B cell (primary cell): ENCODE data around the gene CAMKK2. TPM values are rescaled to one million over a fixed set of nuclear protein-coding genes. Genes with fewer than 3 reads are reported as not detected.
"Not testable (repeated sequence)": the region's sequence is repeated elsewhere in the genome, so short reads cannot be mapped to it uniquely, and the experiment has no call there.

Experiments
- ATAC-seq: fragments of 200-7000 bp; cut with Tn5 transposase; one replicate; pipeline ENCODE4 v1.10.0; 2021; ENCODE audit warnings: low read depth, mild to moderate bottlenecking, moderate number of reproducible peaks, moderate library complexity
- CTCF ChIA-PET: fragments of 350-600 bp; sonication (Branson Sonifier 250); formaldehyde crosslinking; loops from one replicate; lab custom pipeline; 2021; ENCODE audit warnings: antibody characterized with exemption, inconsistent platforms; lab: Charles Lee
- POLR2A ChIA-PET: fragments of 350-600 bp; sonication (Branson Sonifier 250); formaldehyde crosslinking; loops from one replicate; lab custom pipeline; 2021; ENCODE audit warnings: antibody characterized with exemption; lab: Charles Lee
- DNase-seq: peaks from one replicate; pipeline ENCODE4 v3.0.0; 2013
- H2AFZ ChIP-seq: 2 replicates; pipeline ENCODE4 v1.6.1; 2012; ENCODE audit warnings: mild to moderate bottlenecking, low read depth, low read length; ENCODE audit not compliant: insufficient read depth, poor library complexity, severe bottlenecking
- H3K27ac ChIP-seq, 2 donors: 1 replicate in 1 of 2; 2 replicates in 1 of 2; pipeline ENCODE4 v1.5.1; 2012 to 2013; ENCODE audit warnings: low read length in 2 of 2, mild to moderate bottlenecking in 2 of 2, moderate library complexity in 1 of 2
- H3K27me3 ChIP-seq, 4 experiments: fragments of 200-600 bp in 1 of 4; sonication (generic) in 1 of 4; replicated peaks in 1 of 4; 1 replicate in 2 of 4; 2 replicates in 2 of 4; pipeline versions ENCODE4 v1.6.1 to v1.7.0; 2013 to 2016; ENCODE audit warnings: low read length in 3 of 4, mild to moderate bottlenecking in 2 of 4, mixed read lengths in 1 of 4, moderate library complexity in 1 of 4; ENCODE audit not compliant: insufficient read depth in 4 of 4, control insufficient read depth in 3 of 4; ENCODE audit errors: control extremely low read depth in 1 of 4
- H3K36me3 ChIP-seq, 2 experiments: replicated peaks in 1 of 2; 1 replicate in 1 of 2; 2 replicates in 1 of 2; pipeline versions ENCODE4 v1.6.1 to v1.7.1; 2013; ENCODE audit warnings: low read length in 1 of 2; ENCODE audit not compliant: insufficient read depth in 2 of 2, control insufficient read depth in 1 of 2; ENCODE audit errors: control extremely low read depth in 1 of 2, extremely low read depth in 1 of 2
- H3K4me1 ChIP-seq, 2 donors: fragments of 200-600 bp in 1 of 2; sonication (generic) in 1 of 2; 1 replicate in 1 of 2; 2 replicates in 1 of 2; pipeline versions ENCODE4 v1.5.1 to v1.6.1; 2013 to 2017; ENCODE audit warnings: low read length in 2 of 2; ENCODE audit not compliant: control insufficient read depth in 2 of 2, insufficient read depth in 2 of 2
- H3K4me2 ChIP-seq: replicated peaks from 2 replicates; pipeline ENCODE3; 2012; ENCODE audit warnings: mild to moderate bottlenecking, low read depth, low read length; ENCODE audit not compliant: poor library complexity, severe bottlenecking
- H3K4me3 ChIP-seq, 5 experiments: fragments of 200-600 bp in 1 of 5; sonication (generic) in 1 of 5; 1 replicate in 3 of 5; 2 replicates in 2 of 5; pipeline versions ENCODE4 v1.5.1 to v1.7.0; 2011 to 2016; ENCODE audit warnings: low read length in 4 of 5, mild to moderate bottlenecking in 4 of 5, low read depth in 2 of 5, control low read depth in 1 of 5, moderate library complexity in 1 of 5; ENCODE audit not compliant: insufficient read depth in 1 of 5; ENCODE audit errors: control extremely low read depth in 1 of 5, extremely low read depth in 1 of 5
- H3K79me2 ChIP-seq: fragments of 200-600 bp; sonication (generic); one replicate; pipeline ENCODE4 v1.6.0; 2016; ENCODE audit warnings: low read length; ENCODE audit not compliant: control insufficient read depth, insufficient read depth
- H3K9ac ChIP-seq: fragments of 200-600 bp; sonication (generic); 2 replicates; pipeline ENCODE4 v1.6.1; 2017; ENCODE audit warnings: mild to moderate bottlenecking, low read length, moderate library complexity
- H3K9me3 ChIP-seq, 3 donors: one replicate each; pipeline versions ENCODE4 v1.6.1 to v1.7.1; 2013; ENCODE audit warnings: low read length in 2 of 3; ENCODE audit not compliant: control insufficient read depth in 2 of 3, insufficient read depth in 1 of 3; ENCODE audit errors: control extremely low read depth in 1 of 3
- H4K20me1 ChIP-seq: 2 replicates; pipeline ENCODE4 v1.6.0; 2012; ENCODE audit warnings: mild to moderate bottlenecking, low read length; ENCODE audit not compliant: insufficient read depth, control insufficient read depth, poor library complexity, severe bottlenecking
- H3K27ac Mint-ChIP-seq: one replicate; pipeline ENCODE4 v1.8.0; 2021; ENCODE audit warnings: mixed read lengths
- H3K27me3 Mint-ChIP-seq: one replicate; pipeline ENCODE4 v1.8.0; 2021; ENCODE audit warnings: mixed read lengths
- H3K4me1 Mint-ChIP-seq: one replicate; pipeline ENCODE4 v1.8.0; 2021; ENCODE audit warnings: mixed read lengths
- H3K4me3 Mint-ChIP-seq: one replicate; pipeline ENCODE4 v1.8.0; 2021; ENCODE audit warnings: mixed read lengths
- H3K9me3 Mint-ChIP-seq: one replicate; pipeline ENCODE4 v1.8.0; 2022; ENCODE audit warnings: mixed read lengths; ENCODE audit not compliant: insufficient read depth
- EZH2 ChIP-seq: IDR thresholded peaks from 2 replicates; pipeline ENCODE4 v1.6.1; 2012; ENCODE audit warnings: borderline replicate concordance, low read depth, mild to moderate bottlenecking, moderate library complexity, low read length; ENCODE audit not compliant: insufficient read depth, poor library complexity, severe bottlenecking
- WGBS: methylation state at CpG from one replicate; pipeline ENCODE4 v1.1.5; 2013; ENCODE audit warnings: missing lambda C conversion rate; ENCODE audit not compliant: insufficient coverage; 5-methylcytosine and 5-hydroxymethylcytosine counted together
- intact Hi-C: fragments of 100-400 bp; cut with micrococcal nuclease; formaldehyde crosslinking; loops from one replicate; pipeline ENCODE4 v1.10.0; 2022
- polyA plus RNA-seq: library from polyadenylated mRNA; depleted of rRNA; stranded (reverse); fragments of >200 nt; gene quantifications from 2 replicates; pipeline ENCODE4 v1.2.3, GENCODE V29; 2012
- total RNA-seq, 2 donors: library from RNA; stranded (reverse); fragments of 120-200 nt in 1 of 2; gene quantifications; 1 replicate in 1 of 2; 2 replicates in 1 of 2; pipeline versions ENCODE4 v1.2.3 to v1.2.4, GENCODE V29; 2013 to 2022
- TF ChIP-seq, protein P1 (sequence below): fragments of 200-600 bp; IDR thresholded peaks from one replicate; pipeline ENCODE4 v1.8.0; 2022; ENCODE audit warnings: antibody characterized with exemption, mild to moderate bottlenecking

The CAMKK2 gene
- total and polyA plus RNA-seq, 2 donors (not counting 1 experiment from before 2014, with no cell fraction given): 9.7 to 17.1 TPM

DNA sequence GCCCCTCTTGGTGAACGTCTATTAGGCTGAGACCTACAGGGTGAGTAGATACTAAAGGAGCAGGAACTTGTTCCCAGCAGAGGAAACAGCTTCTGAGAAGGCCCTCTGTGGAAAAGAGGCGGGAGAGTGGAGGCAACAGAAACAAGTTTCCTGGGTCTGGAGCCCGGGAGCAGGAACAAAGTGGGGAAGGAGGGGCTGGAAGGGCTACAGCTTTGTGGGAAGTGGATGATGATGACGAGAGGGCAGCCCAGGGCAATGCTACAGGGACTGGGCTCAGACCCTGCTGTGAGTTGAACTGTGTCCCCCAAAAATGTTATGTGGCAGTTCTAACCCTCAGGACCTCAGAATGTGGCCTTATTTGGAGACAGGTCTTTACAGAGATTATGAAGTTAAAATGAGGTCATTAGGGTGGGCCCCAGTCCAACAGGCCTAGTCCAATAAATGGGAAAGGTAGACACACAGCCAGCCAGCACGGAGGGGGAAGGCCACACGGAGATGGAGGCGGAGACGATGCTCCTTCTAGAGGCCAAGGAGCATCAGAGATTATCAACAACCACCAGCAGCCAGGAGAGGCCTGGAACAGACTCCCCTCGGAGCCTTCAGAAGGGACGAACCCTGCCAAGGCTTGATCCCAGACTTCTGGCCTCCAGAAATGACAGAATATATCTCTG lies 14.3 kb downstream of the CAMKK2 start:
- TF ChIP-seq, protein P1, sequence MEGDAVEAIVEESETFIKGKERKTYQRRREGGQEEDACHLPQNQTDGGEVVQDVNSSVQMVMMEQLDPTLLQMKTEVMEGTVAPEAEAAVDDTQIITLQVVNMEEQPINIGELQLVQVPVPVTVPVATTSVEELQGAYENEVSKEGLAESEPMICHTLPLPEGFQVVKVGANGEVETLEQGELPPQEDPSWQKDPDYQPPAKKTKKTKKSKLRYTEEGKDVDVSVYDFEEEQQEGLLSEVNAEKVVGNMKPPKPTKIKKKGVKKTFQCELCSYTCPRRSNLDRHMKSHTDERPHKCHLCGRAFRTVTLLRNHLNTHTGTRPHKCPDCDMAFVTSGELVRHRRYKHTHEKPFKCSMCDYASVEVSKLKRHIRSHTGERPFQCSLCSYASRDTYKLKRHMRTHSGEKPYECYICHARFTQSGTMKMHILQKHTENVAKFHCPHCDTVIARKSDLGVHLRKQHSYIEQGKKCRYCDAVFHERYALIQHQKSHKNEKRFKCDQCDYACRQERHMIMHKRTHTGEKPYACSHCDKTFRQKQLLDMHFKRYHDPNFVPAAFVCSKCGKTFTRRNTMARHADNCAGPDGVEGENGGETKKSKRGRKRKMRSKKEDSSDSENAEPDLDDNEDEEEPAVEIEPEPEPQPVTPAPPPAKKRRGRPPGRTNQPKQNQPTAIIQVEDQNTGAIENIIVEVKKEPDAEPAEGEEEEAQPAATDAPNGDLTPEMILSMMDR: no peak
- TF ChIP-seq EZH2: no peak
- H3K4me3 ChIP-seq: no peak overlapping the region
- no peak overlapping the region for H3K9ac ChIP-seq
- DNase-seq (no peak), ATAC-seq (no peak)
- intact Hi-C loops: no loop called here
- H3K27ac Mint-ChIP-seq: no peak overlapping the region
- H2AFZ ChIP-seq: no peak overlapping the region
- H3K27me3 Mint-ChIP-seq: no peaks in the 10 kb centered on the region
- H4K20me1 ChIP-seq: no peaks in the 10 kb centered on the region
- WGBS: 95% methylated on average over 10 of the region's 10 CpGs
- H3K4me1 ChIP-seq: no peaks in the 10 kb centered on the region
- H3K36me3 ChIP-seq: no peaks in the 10 kb centered on the region
- no peaks in the 10 kb centered on the region for H3K9me3 Mint-ChIP-seq
- peaks cover 3% of the 10 kb centered on the region for H3K4me1 Mint-ChIP-seq
- H3K79me2 ChIP-seq: peaks cover 39% of the 10 kb centered on the region
- H3K27me3 ChIP-seq: no peaks in the 10 kb centered on the region
- POLR2A ChIA-PET: no interaction called here
- H3K9me3 ChIP-seq: no peaks in the 10 kb centered on the region
- H3K27ac ChIP-seq: no peak overlapping the region
- H3K4me2 ChIP-seq: no peak overlapping the region
- no peak overlapping the region for H3K4me3 Mint-ChIP-seq
- CTCF ChIA-PET: no interaction called here

DNA sequence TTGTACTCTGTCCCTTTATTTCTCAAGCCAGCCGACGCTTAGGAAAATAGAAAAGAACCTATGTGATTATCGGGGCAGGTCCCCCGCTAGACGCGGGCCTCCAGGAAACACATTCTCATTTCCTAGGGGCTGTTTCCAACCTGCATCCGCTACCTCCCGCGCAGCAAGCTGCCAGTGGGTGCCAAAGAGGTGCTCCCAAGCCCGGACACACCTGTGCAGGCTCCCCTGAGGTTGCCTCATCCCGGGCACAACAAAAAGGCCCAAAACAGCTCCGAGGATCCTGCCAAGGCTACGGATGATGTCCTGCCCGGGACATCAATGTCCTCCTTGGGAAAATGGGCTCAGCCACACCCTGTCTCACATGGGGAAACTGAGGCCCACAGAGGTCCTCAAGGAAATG lies 15.4 kb downstream of the CAMKK2 start:
- H3K4me1 Mint-ChIP-seq, POLR2A ChIA-PET, intact Hi-C loops, ATAC-seq, H4K20me1 ChIP-seq, H3K36me3 ChIP-seq, CTCF ChIA-PET, DNase-seq, H3K4me2 ChIP-seq, H3K9me3 ChIP-seq, H3K4me1 ChIP-seq, H3K4me3 Mint-ChIP-seq, H3K9ac ChIP-seq, H3K27me3 Mint-ChIP-seq, H3K27me3 ChIP-seq, H3K27ac ChIP-seq, H3K4me3 ChIP-seq, H3K27ac Mint-ChIP-seq, H2AFZ ChIP-seq, H3K9me3 Mint-ChIP-seq: not testable (repeated sequence)
- WGBS: 96% methylated on average over 14 of the region's 14 CpGs
- peaks cover 38% of the 10 kb centered on the region for H3K79me2 ChIP-seq

DNA sequence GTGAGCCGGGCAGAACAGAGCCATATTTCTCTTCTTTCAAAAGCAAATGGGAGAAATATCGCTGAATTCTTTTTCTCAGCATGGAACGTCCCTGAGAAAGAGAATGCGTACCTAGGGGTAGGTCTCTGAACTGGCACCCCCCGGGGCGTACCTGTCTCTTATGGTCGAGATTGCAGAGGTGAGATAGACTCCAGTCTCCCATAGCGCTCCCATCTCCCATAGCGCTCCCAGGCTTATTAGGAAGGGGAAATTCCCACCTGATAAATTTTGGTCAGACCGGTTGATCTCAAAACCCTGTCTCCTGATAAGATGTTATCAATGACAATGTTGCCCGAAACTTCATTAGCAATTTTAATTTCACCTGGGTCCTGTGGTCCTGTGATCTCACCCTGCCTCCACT lies 16.0 kb downstream of the CAMKK2 start:
- WGBS: 80% methylated on average over 1 of the region's 11 CpGs
- H3K27me3 Mint-ChIP-seq: not testable (repeated sequence)

More for the DNA sequence above, 16.0 kb downstream of the CAMKK2 start:
- H3K9me3 ChIP-seq, H3K9me3 Mint-ChIP-seq, H4K20me1 ChIP-seq, H2AFZ ChIP-seq, H3K4me3 ChIP-seq, H3K4me3 Mint-ChIP-seq, H3K27me3 ChIP-seq, ATAC-seq, H3K36me3 ChIP-seq, DNase-seq, CTCF ChIA-PET, H3K4me1 ChIP-seq, intact Hi-C loops, H3K27ac ChIP-seq, H3K4me1 Mint-ChIP-seq, H3K4me2 ChIP-seq, H3K27ac Mint-ChIP-seq, H3K9ac ChIP-seq, POLR2A ChIA-PET: not testable (repeated sequence)
- peaks cover 33% of the 10 kb centered on the region for H3K79me2 ChIP-seq
